Measurements from ENCODE around the gene KLF9.
A peak's percentile ranks its signal among the peaks of the same experiment; 100 is the strongest.

KLF9 gene

DNA sequence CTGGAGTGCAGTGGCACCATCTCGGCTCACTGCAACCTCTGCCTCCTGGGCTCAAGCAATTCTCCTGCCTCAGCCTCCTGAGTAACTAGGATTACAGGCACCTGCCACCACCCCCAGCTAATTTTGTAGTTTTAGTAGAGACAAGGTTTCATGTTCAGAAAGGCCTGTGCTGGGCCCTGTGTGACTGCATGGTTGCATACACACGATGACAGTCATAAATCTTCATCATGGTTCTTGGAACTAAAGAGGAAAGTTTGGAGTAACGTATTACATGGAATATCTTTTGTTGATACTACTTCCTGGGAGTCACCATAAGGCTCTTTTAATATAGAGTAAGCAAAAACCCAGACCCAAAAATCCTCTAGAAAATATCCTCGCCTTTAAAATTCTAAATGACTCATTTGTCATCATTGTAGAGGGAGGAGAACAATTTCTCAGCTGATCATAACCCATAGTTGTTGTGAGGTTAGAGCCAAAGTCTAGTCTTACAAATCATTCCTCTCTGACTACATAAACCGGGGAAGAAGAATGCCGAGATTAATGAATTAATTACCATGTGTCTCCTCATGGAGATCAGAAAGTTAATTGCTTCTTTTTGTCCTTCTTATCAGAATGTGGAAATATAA lies 47.0 kb downstream of the KLF9 start:
- Histone ChIP-seq H4K8ac (ENCODE audit: low read length) (no peak overlapping the region), H3K23ac (ENCODE audit: low read length in 2 of 2) (no peak overlapping the region), H3K18ac (ENCODE audit: low read depth in 1 of 2, low read length in 2 of 2) (no peak overlapping the region), H3K14ac (ENCODE audit: low read length in 2 of 2) (no peak overlapping the region), H2BK120ac (ENCODE audit: low read depth, low read length) (no peak overlapping the region), H3K9me3 (ENCODE audit: control insufficient read depth, low read length) (no peaks in the 10 kb centered on the region), H3K36me3 (ENCODE audit: control insufficient read depth in 1 of 2, insufficient read depth in 2 of 2, low read depth in 1 of 2, low read length in 2 of 2) (peaks cover 3 to 4% of the 10 kb centered on the region in 2 experiments), H2BK5ac (ENCODE audit: low read depth, low read length, poor library complexity, severe bottlenecking) (no peak overlapping the region), H3K27me3 (ENCODE audit: control insufficient read depth in 1 of 2, insufficient read depth in 1 of 2, low read length in 2 of 2) (no peaks in the 10 kb centered on the region), H3K79me1 (replicated peaks; ENCODE audit: low read length, poor library complexity, severe bottlenecking) (no peaks in the 10 kb centered on the region), H2AFZ (ENCODE audit: low read depth, low read length) (no peak overlapping the region), H3K4me2 (ENCODE audit: low read length, poor library complexity, severe bottlenecking) (no peak overlapping the region), H3K4ac (ENCODE audit: low read depth in 1 of 2, low read length in 2 of 2) (no peak overlapping the region), H3K9ac (ENCODE audit: low read length) (no peak overlapping the region), H3K27ac (ENCODE audit: low read length, poor library complexity, severe bottlenecking) (no peak overlapping the region), H2AK5ac (ENCODE audit: low read length, severe bottlenecking) (no peak overlapping the region), H2BK15ac (ENCODE audit: low read depth, poor library complexity, severe bottlenecking) (no peak overlapping the region), H3K4me3 (ENCODE audit: insufficient read depth in 1 of 2, low read depth in 1 of 2, low read length in 2 of 2) (no peak overlapping the region), H3K4me1 (ENCODE audit: control insufficient read depth, insufficient read depth, low read depth, low read length) (no peaks in the 10 kb centered on the region), H4K91ac (ENCODE audit: low read length) (no peak overlapping the region), H2BK12ac (ENCODE audit: low read length in 2 of 2) (no peak overlapping the region)
- WGBS = 89% methylated on average over 2 of the region's 6 CpGs
- no peak for DNase-seq

DNA sequence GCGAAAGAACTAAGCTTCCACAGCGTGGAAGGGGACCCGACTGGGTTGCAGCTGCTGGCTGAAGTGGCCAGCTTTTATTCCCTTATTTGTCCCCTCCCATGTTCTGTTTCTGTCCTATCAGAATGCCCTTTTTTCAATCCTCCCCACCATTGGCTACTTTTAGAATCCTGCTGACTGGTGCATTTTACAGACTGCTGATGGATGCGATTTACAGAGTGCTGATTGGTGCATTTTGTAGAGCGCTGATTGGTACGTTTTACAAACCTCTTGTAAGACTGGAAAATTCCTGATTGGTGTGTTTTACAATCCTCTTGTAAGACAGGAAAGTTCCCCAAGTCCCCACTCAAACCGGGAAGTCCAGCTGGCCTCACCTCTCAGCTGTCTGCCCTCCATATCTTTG lies 50.7 kb downstream of the KLF9 start:
- Histone ChIP-seq H4K91ac (ENCODE audit: low read length) (no peak overlapping the region), H2BK15ac (ENCODE audit: low read depth, poor library complexity, severe bottlenecking) (no peak overlapping the region), H2BK5ac (ENCODE audit: low read depth, low read length, poor library complexity, severe bottlenecking) (no peak overlapping the region), H3K18ac (ENCODE audit: low read depth in 1 of 2, low read length in 2 of 2) (no peak overlapping the region), H3K9me3 (ENCODE audit: control insufficient read depth, low read length) (no peaks in the 10 kb centered on the region), H2AFZ (ENCODE audit: low read depth, low read length) (no peak overlapping the region), H2BK12ac (ENCODE audit: low read length in 2 of 2) (no peak overlapping the region), H3K9ac (ENCODE audit: low read length) (no peak overlapping the region), H3K4me1 (ENCODE audit: control insufficient read depth, insufficient read depth, low read depth, low read length) (no peaks in the 10 kb centered on the region), H3K14ac (ENCODE audit: low read length in 2 of 2) (no peak overlapping the region), H3K4ac (ENCODE audit: low read depth in 1 of 2, low read length in 2 of 2) (no peak overlapping the region), H2BK120ac (ENCODE audit: low read depth, low read length) (no peak overlapping the region), H3K27ac (ENCODE audit: low read length, poor library complexity, severe bottlenecking) (no peak overlapping the region), H3K27me3 (ENCODE audit: control insufficient read depth in 1 of 2, insufficient read depth in 1 of 2, low read length in 2 of 2) (no peaks in the 10 kb centered on the region), H3K36me3 (ENCODE audit: control insufficient read depth in 1 of 2, insufficient read depth in 2 of 2, low read depth in 1 of 2, low read length in 2 of 2) (peaks cover 4 to 5% of the 10 kb centered on the region in 2 experiments), H4K8ac (ENCODE audit: low read length) (no peak overlapping the region), H3K4me2 (ENCODE audit: low read length, poor library complexity, severe bottlenecking) (no peak overlapping the region), H3K4me3 (ENCODE audit: insufficient read depth in 1 of 2, low read depth in 1 of 2, low read length in 2 of 2) (no peak overlapping the region), H2AK5ac (ENCODE audit: low read length, severe bottlenecking) (no peak overlapping the region), H3K23ac (ENCODE audit: low read length in 2 of 2) (no peak overlapping the region), H3K79me1 (replicated peaks; ENCODE audit: low read length, poor library complexity, severe bottlenecking) (no peaks in the 10 kb centered on the region)
- WGBS = 95% methylated on average over 4 of the region's 7 CpGs
- no peak for DNase-seq

DNA sequence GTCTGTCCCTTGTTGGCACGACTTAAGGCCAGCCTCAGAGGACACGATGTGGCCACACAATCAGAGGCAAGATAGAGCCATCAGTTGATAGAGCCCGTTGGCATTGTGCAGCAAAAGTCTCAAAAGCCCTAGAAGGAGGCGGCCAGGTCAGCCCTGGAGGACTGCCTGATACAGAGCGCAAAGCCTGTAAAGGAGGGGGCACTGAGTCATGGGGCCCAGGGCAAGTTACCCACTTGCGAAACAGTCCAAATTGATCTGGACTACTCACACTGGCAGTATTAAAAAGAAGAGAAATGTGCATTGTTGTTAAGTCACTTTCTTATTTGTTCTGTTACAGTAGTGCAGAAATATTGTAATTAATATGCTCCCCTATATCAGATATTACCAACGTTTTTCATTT lies 51.5 kb downstream of the KLF9 start:
- Histone ChIP-seq H3K4ac (ENCODE audit: low read depth in 1 of 2, low read length in 2 of 2) (peak overlapping the region in 1 of 2 experiments; percentile 13), H4K8ac (ENCODE audit: low read length) (no peak overlapping the region), H3K27me3 (ENCODE audit: control insufficient read depth in 1 of 2, insufficient read depth in 1 of 2, low read length in 2 of 2) (no peaks in the 10 kb centered on the region), H3K9me3 (ENCODE audit: control insufficient read depth, low read length) (no peaks in the 10 kb centered on the region), H2AFZ (ENCODE audit: low read depth, low read length) (no peak overlapping the region), H3K4me1 (ENCODE audit: control insufficient read depth, insufficient read depth, low read depth, low read length) (no peaks in the 10 kb centered on the region), H3K18ac (ENCODE audit: low read depth in 1 of 2, low read length in 2 of 2) (no peak overlapping the region), H3K36me3 (ENCODE audit: control insufficient read depth in 1 of 2, insufficient read depth in 2 of 2, low read depth in 1 of 2, low read length in 2 of 2) (peaks cover 4 to 8% of the 10 kb centered on the region in 2 experiments), H3K27ac (ENCODE audit: low read length, poor library complexity, severe bottlenecking) (no peak overlapping the region), H2BK15ac (ENCODE audit: low read depth, poor library complexity, severe bottlenecking) (no peak overlapping the region), H3K14ac (ENCODE audit: low read length in 2 of 2) (no peak overlapping the region), H3K79me1 (replicated peaks; ENCODE audit: low read length, poor library complexity, severe bottlenecking) (no peaks in the 10 kb centered on the region), H2BK5ac (ENCODE audit: low read depth, low read length, poor library complexity, severe bottlenecking) (no peak overlapping the region), H3K4me3 (ENCODE audit: insufficient read depth in 1 of 2, low read depth in 1 of 2, low read length in 2 of 2) (no peak overlapping the region), H2BK12ac (ENCODE audit: low read length in 2 of 2) (no peak overlapping the region), H2AK5ac (ENCODE audit: low read length, severe bottlenecking) (no peak overlapping the region), H4K91ac (ENCODE audit: low read length) (no peak overlapping the region), H3K4me2 (ENCODE audit: low read length, poor library complexity, severe bottlenecking) (no peak overlapping the region), H2BK120ac (ENCODE audit: low read depth, low read length) (no peak overlapping the region), H3K9ac (ENCODE audit: low read length) (no peak overlapping the region), H3K23ac (ENCODE audit: low read length in 2 of 2) (no peak overlapping the region)
- WGBS = 98% methylated on average over 6 of the region's 7 CpGs
- DNase-seq = no peak

DNA sequence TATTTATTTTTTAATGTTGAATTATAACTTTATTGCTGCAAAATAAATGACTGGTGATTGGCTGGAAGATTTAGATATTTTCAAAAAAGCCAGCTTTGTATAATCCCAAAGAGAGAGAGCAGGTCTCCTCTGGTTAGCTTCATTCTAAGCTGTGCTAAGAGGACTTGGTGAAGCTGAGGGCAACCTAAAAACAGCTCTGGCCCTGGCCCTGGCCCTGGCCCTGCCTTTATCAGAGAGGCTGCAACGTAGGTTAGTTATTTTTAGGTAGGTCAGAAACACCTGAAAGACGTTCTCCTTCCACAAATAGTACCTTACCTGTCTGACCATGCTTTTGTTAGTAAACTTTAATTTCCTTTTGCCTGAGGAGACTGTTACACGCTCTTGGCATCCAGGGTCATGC lies 58.7 kb downstream of the KLF9 start:
- H4K8ac ChIP-seq (ENCODE audit: low read length) = no peak overlapping the region
- H3K23ac ChIP-seq (ENCODE audit: low read length in 2 of 2) = no peak overlapping the region
- no peak overlapping the region for H2BK15ac ChIP-seq (ENCODE audit: low read depth, poor library complexity, severe bottlenecking)
- no peak overlapping the region for H3K4me2 ChIP-seq (ENCODE audit: low read length, poor library complexity, severe bottlenecking)
- no peak overlapping the region for H3K9ac ChIP-seq (ENCODE audit: low read length)
- no peak overlapping the region for H2AK5ac ChIP-seq (ENCODE audit: low read length, severe bottlenecking)
- H3K4ac ChIP-seq (ENCODE audit: low read depth in 1 of 2, low read length in 2 of 2) = no peak overlapping the region
- no peak for DNase-seq
- H3K36me3 ChIP-seq (ENCODE audit: control insufficient read depth in 1 of 2, insufficient read depth in 2 of 2, low read depth in 1 of 2, low read length in 2 of 2) = peaks cover 3 to 36% of the 10 kb centered on the region in 2 experiments
- H2BK5ac ChIP-seq (ENCODE audit: low read depth, low read length, poor library complexity, severe bottlenecking) = no peak overlapping the region
- H3K4me1 ChIP-seq (ENCODE audit: control insufficient read depth, insufficient read depth, low read depth, low read length) = no peaks in the 10 kb centered on the region
- H3K27me3 ChIP-seq (ENCODE audit: control insufficient read depth in 1 of 2, insufficient read depth in 1 of 2, low read length in 2 of 2) = no peaks in the 10 kb centered on the region
- no peak overlapping the region for H3K14ac ChIP-seq (ENCODE audit: low read length in 2 of 2)
- H3K18ac ChIP-seq (ENCODE audit: low read depth in 1 of 2, low read length in 2 of 2) = no peak overlapping the region
- no peak overlapping the region for H2AFZ ChIP-seq (ENCODE audit: low read depth, low read length)
- no peak overlapping the region for H3K27ac ChIP-seq (ENCODE audit: low read length, poor library complexity, severe bottlenecking)
- H3K79me1 ChIP-seq (replicated peaks; ENCODE audit: low read length, poor library complexity, severe bottlenecking) = peaks cover 1% of the 10 kb centered on the region
- H2BK120ac ChIP-seq (ENCODE audit: low read depth, low read length) = no peak overlapping the region
- no peaks in the 10 kb centered on the region for H3K9me3 ChIP-seq (ENCODE audit: control insufficient read depth, low read length)
- H2BK12ac ChIP-seq (ENCODE audit: low read length in 2 of 2) = no peak overlapping the region
- no peak overlapping the region for H4K91ac ChIP-seq (ENCODE audit: low read length)
- H3K4me3 ChIP-seq (ENCODE audit: insufficient read depth in 1 of 2, low read depth in 1 of 2, low read length in 2 of 2) = no peak overlapping the region
- WGBS = 98% methylated on average over 2 of the region's 3 CpGs

All from mesenchymal stem cell (in vitro differentiated cells and primary cell).